HepG2 (cell line): ENCODE measurements around the gene GALNT17. TPM values are rescaled to one million over a fixed set of nuclear protein-coding genes. Genes with fewer than 3 reads are reported as not detected.

Experiments used
- ATAC-seq: fragments of 200-7000 bp; cut with Tn5 transposase; 3 replicates; pipeline ENCODE4 v1.9.1; 2020; ENCODE audit warnings: mild to moderate bottlenecking, moderate library complexity
- BruUV-seq: library from RNA; stranded (reverse); fragments of 400-500 nt; replicated peaks from 2 replicates; lab custom pipeline; 2021; lab: Mats Ljungman, UMichigan
- CTCF ChIA-PET: fragments of 300-600 bp; formaldehyde crosslinking; extraction: SDS; loops from one replicate; lab custom pipeline; 2021; ENCODE audit warnings: low total read pairs, inconsistent platforms, low intra/inter-chr PET ratio; lab: Yijun Ruan, JAX
- POLR2A ChIA-PET: fragments of 350-600 bp; sonication (Branson Sonifier 250); formaldehyde crosslinking; loops from one replicate; lab custom pipeline; 2020; ENCODE audit warnings: antibody characterized with exemption, inconsistent platforms; lab: Yijun Ruan, JAX
- DNase-seq: peaks from one replicate; pipeline ENCODE4 v3.0.0-alpha.2; 2015; ENCODE audit warnings: low spot score
- FAIRE-seq: peaks from 3 replicates; lab custom pipeline; 2011; peaks lifted over from hg19 to GRCh38; lab: Jason Lieb, UNC
- H2AFZ ChIP-seq: one replicate; pipeline ENCODE4 v1.6.1; 2011; ENCODE audit warnings: low read length, inconsistent platforms
- H3K27ac ChIP-seq: fragments of 300-600 bp; 3 replicates; pipeline ENCODE4 v1.8.0; 2011; ENCODE audit warnings: mixed run types, mild to moderate bottlenecking, mixed read lengths, low read length, inconsistent platforms; ENCODE audit not compliant: insufficient read depth; ENCODE audit errors: extremely low read length
- H3K27me3 ChIP-seq, 2 experiments: fragments of 200-600 bp in 1 of 2; 2 replicates in 1 of 2; 3 replicates in 1 of 2; pipeline versions ENCODE4 v1.6.0 to v1.8.0; 2011; ENCODE audit warnings: low read length in 2 of 2, mild to moderate bottlenecking in 2 of 2, moderate library complexity in 2 of 2, inconsistent platforms in 1 of 2; ENCODE audit not compliant: insufficient read depth in 2 of 2, control insufficient read depth in 1 of 2
- H3K36me3 ChIP-seq, 2 experiments: fragments of 200-600 bp in 1 of 2; replicated peaks in 1 of 2; 2 replicates in 1 of 2; 3 replicates in 1 of 2; pipeline versions ENCODE4 v1.5.1 to v1.8.0; 2011; ENCODE audit warnings: low read length in 2 of 2, inconsistent platforms in 1 of 2; ENCODE audit not compliant: insufficient read depth in 2 of 2, control insufficient read depth in 1 of 2
- H3K4me1 ChIP-seq: 2 replicates; pipeline ENCODE4 v1.5.1; 2012; ENCODE audit warnings: low read length, inconsistent platforms; ENCODE audit not compliant: insufficient read depth
- H3K4me2 ChIP-seq: 2 replicates; pipeline ENCODE4 v1.6.0; 2011; ENCODE audit warnings: low read depth, low read length, inconsistent platforms
- H3K4me3 ChIP-seq, 3 experiments: fragments of 200-600 bp in 1 of 3; sonication (generic), shearing (Covaris generic) in 1 of 3; replicated peaks in 1 of 3; 2 replicates each; pipeline ENCODE4 v1.5.1; 2011 to 2016; ENCODE audit warnings: low read length in 3 of 3, inconsistent platforms in 2 of 3, low read depth in 2 of 3, mild to moderate bottlenecking in 2 of 3, control low read depth in 1 of 3, mixed read lengths in 1 of 3; ENCODE audit not compliant: insufficient read depth in 1 of 3
- H3K79me2 ChIP-seq: one replicate; pipeline ENCODE4 v1.6.1; 2011; ENCODE audit warnings: low read length, inconsistent platforms; ENCODE audit not compliant: insufficient read depth
- H3K9ac ChIP-seq: 2 replicates; pipeline ENCODE4 v1.6.0; 2011; ENCODE audit warnings: mild to moderate bottlenecking, low read depth, low read length, inconsistent platforms; ENCODE audit not compliant: insufficient read depth
- H3K9me3 ChIP-seq: 2 replicates; pipeline ENCODE4 v1.5.1; 2012; ENCODE audit warnings: mild to moderate bottlenecking, low read length
- H4K20me1 ChIP-seq: 2 replicates; pipeline ENCODE4 v1.6.0; 2011; ENCODE audit warnings: inconsistent platforms, mild to moderate bottlenecking, low read length, moderate library complexity; ENCODE audit not compliant: insufficient read depth
- CEBPG ChIP-seq: IDR thresholded peaks from 2 replicates; pipeline ENCODE4 v1.6.1; 2016
- MAFF ChIP-seq: IDR thresholded peaks from 2 replicates; pipeline ENCODE4 v1.6.1; 2011; ENCODE audit warnings: low read depth, low read length, improper control_type of control experiment
- MIER2 ChIP-seq: IDR thresholded peaks from 2 replicates; pipeline ENCODE4 v1.6.1; 2016; ENCODE audit warnings: missing biosample characterization, missing genetic modification reagents
- NCOA1 ChIP-seq: sonication (generic); formaldehyde crosslinking; IDR thresholded peaks from 2 replicates; pipeline ENCODE4 v1.9.0; 2021; ENCODE audit warnings: missing genetic modification reagents
- NR2F2 ChIP-seq: IDR thresholded peaks from 2 replicates; pipeline ENCODE4 v1.6.1; 2012; ENCODE audit warnings: low read depth, inconsistent platforms, borderline replicate concordance
- SRY ChIP-seq: sonication (generic); formaldehyde crosslinking; IDR thresholded peaks from 2 replicates; pipeline ENCODE4 v1.8.0; 2022; ENCODE audit warnings: mild to moderate bottlenecking, missing genetic modification reagents
- THAP9 ChIP-seq: sonication (generic); formaldehyde crosslinking; IDR thresholded peaks from 2 replicates; pipeline ENCODE4; 2020; ENCODE audit warnings: missing genetic modification reagents, mild to moderate bottlenecking, borderline replicate concordance
- ZBTB39 ChIP-seq: sonication (generic); formaldehyde crosslinking; IDR thresholded peaks from 2 replicates; pipeline ENCODE4 v1.5.0; 2020; ENCODE audit warnings: missing genetic modification reagents
- ZHX2 ChIP-seq, 2 experiments: sonication (generic) in 1 of 2; formaldehyde crosslinking in 1 of 2; IDR thresholded peaks; 2 replicates each; pipeline versions ENCODE4 v1.6.1 to v1.9.0; 2014 to 2022; ENCODE audit warnings: antibody characterized with exemption in 1 of 2, borderline replicate concordance in 1 of 2, inconsistent platforms in 1 of 2, low read depth in 1 of 2, missing genetic modification reagents in 1 of 2
- ZNF546 ChIP-seq: sonication (generic); formaldehyde crosslinking; conservative IDR thresholded peaks from 2 replicates; pipeline ENCODE4 v1.8.1; 2023; ENCODE audit warnings: mild to moderate bottlenecking, missing genetic modification reagents
- ZSCAN29 ChIP-seq: sonication (generic); formaldehyde crosslinking; conservative IDR thresholded peaks from 2 replicates; pipeline ENCODE4 v1.4.0; 2020; ENCODE audit warnings: mild to moderate bottlenecking, missing genetic modification reagents
- ZSCAN30 ChIP-seq: sonication (generic); formaldehyde crosslinking; IDR thresholded peaks from 2 replicates; pipeline ENCODE4 v1.5.0; 2020; ENCODE audit warnings: mild to moderate bottlenecking, missing genetic modification reagents
- WGBS: methylation state at CpG from one replicate; pipeline ENCODE4 v1.1.6; 2017; ENCODE audit warnings: low lambda C conversion rate; 5-methylcytosine and 5-hydroxymethylcytosine counted together
- in situ Hi-C: cut with HindIII; loops from 2 replicates; pipeline ENCODE4 v1.10.0; 2017; ENCODE audit warnings: low pct_unique_long_range_greater_than_20kb; ENCODE audit not compliant: extremely low pct_ligation_motif_present
- intact Hi-C: fragments of 100-400 bp; cut with micrococcal nuclease; formaldehyde crosslinking; loops from one replicate; pipeline ENCODE4 v1.10.0; 2022; ENCODE audit not compliant: unreplicated experiment
- polyA plus RNA-seq, 8 experiments: library from polyadenylated mRNA; depleted of rRNA in 3 of 8; stranded (reverse) in 7 of 8; unstranded in 1 of 8; fragments of >200 nt; fragmentation: Illumina TruSeq in 4 of 8; extraction: Trizol in 4 of 8; gene quantifications; 2 replicates each; pipeline versions ENCODE4 v1.2.1 to v1.2.3, GENCODE V29; 2011 to 2016; ENCODE audit warnings: low read depth in 4 of 8, missing spikeins in 1 of 8, mixed read lengths in 1 of 8; ENCODE audit not compliant: insufficient read depth in 1 of 8
- total RNA-seq, 5 experiments: library from RNA; depleted of rRNA; stranded (reverse); fragments of >200 nt; fragmentation: Illumina TruSeq; extraction: Trizol; gene quantifications; 2 replicates each; pipeline ENCODE4 v1.2.3, GENCODE V29; 2016; ENCODE audit warnings: low read depth in 1 of 5

Gene GALNT17
- total and polyA plus RNA-seq, 2 of the 13 experiments (the other 11 are each of a cell fraction or from before 2014, with no cell fraction given), result not detected

GRCh38 chr7:71555758-71556157 is 423.8 kb downstream of the GALNT17 start:
- no peaks in the 10 kb centered on the region for H3K4me1 ChIP-seq
- no peaks in the 10 kb centered on the region for H3K27me3 ChIP-seq
- FAIRE-seq (no peak), ATAC-seq (no peak), DNase-seq (no peak)
- H3K79me2 ChIP-seq, result no peaks in the 10 kb centered on the region
- no TSS peak for BruUV-seq
- POLR2A ChIA-PET, result no interaction called here
- no peaks in the 10 kb centered on the region for H3K36me3 ChIP-seq
- H3K4me2 ChIP-seq, result no peak overlapping the region
- 0% methylated on average over 5 of the region's 8 CpGs for WGBS
- in situ Hi-C loops (no loop called here), intact Hi-C loops (no loop called here)
- no peak overlapping the region for H3K27ac ChIP-seq
- H2AFZ ChIP-seq, result no peak overlapping the region
- no peak overlapping the region for H3K4me3 ChIP-seq
- peaks cover 15% of the 10 kb centered on the region for H3K9me3 ChIP-seq
- CTCF ChIA-PET, result no interaction called here
- no peak overlapping the region for H3K9ac ChIP-seq
- no peaks in the 10 kb centered on the region for H4K20me1 ChIP-seq
- no peak for TF ChIP-seq ZBTB39 (CRISPR knock-in tag)
- TF ChIP-seq ZSCAN30 (CRISPR knock-in tag), result no peak
- TF ChIP-seq MAFF, result no peak
- TF ChIP-seq ZHX2 (IDR thresholded peaks at IDR 0.05; ENCODE audit: low read depth), result no peak
- no peak for TF ChIP-seq ZHX2 (CRISPR knock-in tag; IDR thresholded peaks at IDR 0.05; ENCODE audit: borderline replicate concordance)
- no peak for TF ChIP-seq NCOA1 (CRISPR knock-in tag)
- no peak for TF ChIP-seq MIER2 (CRISPR knock-in tag)
- no peak for TF ChIP-seq ZSCAN29
- TF ChIP-seq THAP9 (CRISPR knock-in tag), result no peak
- no peak for TF ChIP-seq NR2F2
- TF ChIP-seq ZNF546 (CRISPR knock-in tag), result no peak
- no peak for TF ChIP-seq CEBPG (CRISPR knock-in tag)
- TF ChIP-seq SRY (CRISPR knock-in tag), result no peak
